Measurements from ENCODE around the gene KRT73. TPM values are rescaled to one million over a fixed set of nuclear protein-coding genes. Genes with fewer than 3 reads are reported as not detected.
A peak's percentile ranks its signal among the peaks of the same experiment; 100 is the strongest.

The KRT73 gene
- total and polyA plus RNA-seq, 2 experiments from 2014 or later: not detected

- Histone ChIP-seq H2AFZ (0 out of 2 replicates have a peak overlapping the region, but pooled peaks have one; percentile 24), H3F3A (replicated peaks; ENCODE audit: low read depth) (no peaks in the 10 kb centered on the region), H3K9me2 (ENCODE audit: insufficient read depth) (no peaks in the 10 kb centered on the region), H3K36me3 (ENCODE audit: insufficient read depth) (no peaks in the 10 kb centered on the region), H3K4me2 (no peak overlapping the region), H3K27ac (ENCODE audit: low read depth) (no peak overlapping the region), H3K27me3 (ENCODE audit: insufficient read depth) (no peaks in the 10 kb centered on the region), H3K4me3 (no peak overlapping the region), H4K20me1 (replicated peaks; ENCODE audit: insufficient read depth) (no peaks in the 10 kb centered on the region), H3K79me2 (replicated peaks; ENCODE audit: insufficient read depth) (no peaks in the 10 kb centered on the region), H3K4me1 (ENCODE audit: insufficient read depth) (no peaks in the 10 kb centered on the region)
- Mint-ChIP-seq H3K4me3 (no peak overlapping the region), H3K4me1 (no peaks in the 10 kb centered on the region), H3K9me3 (no peaks in the 10 kb centered on the region), H3K36me3 (ENCODE audit: low read depth) (no peaks in the 10 kb centered on the region), H3K27ac (no peak overlapping the region), H3K27me3 (ENCODE audit: insufficient read depth, low read depth, poor library complexity) (no peaks in the 10 kb centered on the region)
- peak; percentile 84 for ATAC-seq
- DNase-seq (ENCODE audit: low spot score): peak; percentile 47
- TF ChIP-seq POLR2AphosphoS5 (IDR thresholded peaks at IDR 0.05; ENCODE audit: low read depth) (no peak), CTCF (conservative IDR thresholded peaks at IDR 0.05; ENCODE audit: low read depth in 2 of 2) (peak; percentile 57 to 76)
Measured at GRCh38 chr12:52667509-52667908, 49.1 kb upstream of the KRT73 start.

- Histone ChIP-seq H3K4me3 (no peak overlapping the region), H3K4me1 (ENCODE audit: insufficient read depth) (no peaks in the 10 kb centered on the region), H2AFZ (no peak overlapping the region), H3K36me3 (ENCODE audit: insufficient read depth) (no peaks in the 10 kb centered on the region), H4K20me1 (replicated peaks; ENCODE audit: insufficient read depth) (no peaks in the 10 kb centered on the region), H3K79me2 (replicated peaks; ENCODE audit: insufficient read depth) (no peaks in the 10 kb centered on the region), H3K27me3 (ENCODE audit: insufficient read depth) (no peaks in the 10 kb centered on the region), H3K4me2 (no peak overlapping the region), H3K27ac (ENCODE audit: low read depth) (no peak overlapping the region), H3K9me2 (ENCODE audit: insufficient read depth) (no peaks in the 10 kb centered on the region), H3F3A (replicated peaks; ENCODE audit: low read depth) (no peaks in the 10 kb centered on the region)
- Mint-ChIP-seq H3K4me3 (no peak overlapping the region), H3K4me1 (no peaks in the 10 kb centered on the region), H3K27ac (no peak overlapping the region), H3K27me3 (ENCODE audit: insufficient read depth, low read depth, poor library complexity) (no peaks in the 10 kb centered on the region), H3K9me3 (no peaks in the 10 kb centered on the region), H3K36me3 (ENCODE audit: low read depth) (no peaks in the 10 kb centered on the region)
- ATAC-seq (no peak), DNase-seq (ENCODE audit: low spot score) (no peak)
- no peak for TF ChIP-seq STAT1 (IDR thresholded peaks at IDR 0.05; ENCODE audit: unreplicated experiment)
- TF ChIP-seq CREB1 (CRISPR knock-in tag; IDR thresholded peaks at IDR 0.05; ENCODE audit: low read depth): no peak
- TF ChIP-seq, protein P1, sequence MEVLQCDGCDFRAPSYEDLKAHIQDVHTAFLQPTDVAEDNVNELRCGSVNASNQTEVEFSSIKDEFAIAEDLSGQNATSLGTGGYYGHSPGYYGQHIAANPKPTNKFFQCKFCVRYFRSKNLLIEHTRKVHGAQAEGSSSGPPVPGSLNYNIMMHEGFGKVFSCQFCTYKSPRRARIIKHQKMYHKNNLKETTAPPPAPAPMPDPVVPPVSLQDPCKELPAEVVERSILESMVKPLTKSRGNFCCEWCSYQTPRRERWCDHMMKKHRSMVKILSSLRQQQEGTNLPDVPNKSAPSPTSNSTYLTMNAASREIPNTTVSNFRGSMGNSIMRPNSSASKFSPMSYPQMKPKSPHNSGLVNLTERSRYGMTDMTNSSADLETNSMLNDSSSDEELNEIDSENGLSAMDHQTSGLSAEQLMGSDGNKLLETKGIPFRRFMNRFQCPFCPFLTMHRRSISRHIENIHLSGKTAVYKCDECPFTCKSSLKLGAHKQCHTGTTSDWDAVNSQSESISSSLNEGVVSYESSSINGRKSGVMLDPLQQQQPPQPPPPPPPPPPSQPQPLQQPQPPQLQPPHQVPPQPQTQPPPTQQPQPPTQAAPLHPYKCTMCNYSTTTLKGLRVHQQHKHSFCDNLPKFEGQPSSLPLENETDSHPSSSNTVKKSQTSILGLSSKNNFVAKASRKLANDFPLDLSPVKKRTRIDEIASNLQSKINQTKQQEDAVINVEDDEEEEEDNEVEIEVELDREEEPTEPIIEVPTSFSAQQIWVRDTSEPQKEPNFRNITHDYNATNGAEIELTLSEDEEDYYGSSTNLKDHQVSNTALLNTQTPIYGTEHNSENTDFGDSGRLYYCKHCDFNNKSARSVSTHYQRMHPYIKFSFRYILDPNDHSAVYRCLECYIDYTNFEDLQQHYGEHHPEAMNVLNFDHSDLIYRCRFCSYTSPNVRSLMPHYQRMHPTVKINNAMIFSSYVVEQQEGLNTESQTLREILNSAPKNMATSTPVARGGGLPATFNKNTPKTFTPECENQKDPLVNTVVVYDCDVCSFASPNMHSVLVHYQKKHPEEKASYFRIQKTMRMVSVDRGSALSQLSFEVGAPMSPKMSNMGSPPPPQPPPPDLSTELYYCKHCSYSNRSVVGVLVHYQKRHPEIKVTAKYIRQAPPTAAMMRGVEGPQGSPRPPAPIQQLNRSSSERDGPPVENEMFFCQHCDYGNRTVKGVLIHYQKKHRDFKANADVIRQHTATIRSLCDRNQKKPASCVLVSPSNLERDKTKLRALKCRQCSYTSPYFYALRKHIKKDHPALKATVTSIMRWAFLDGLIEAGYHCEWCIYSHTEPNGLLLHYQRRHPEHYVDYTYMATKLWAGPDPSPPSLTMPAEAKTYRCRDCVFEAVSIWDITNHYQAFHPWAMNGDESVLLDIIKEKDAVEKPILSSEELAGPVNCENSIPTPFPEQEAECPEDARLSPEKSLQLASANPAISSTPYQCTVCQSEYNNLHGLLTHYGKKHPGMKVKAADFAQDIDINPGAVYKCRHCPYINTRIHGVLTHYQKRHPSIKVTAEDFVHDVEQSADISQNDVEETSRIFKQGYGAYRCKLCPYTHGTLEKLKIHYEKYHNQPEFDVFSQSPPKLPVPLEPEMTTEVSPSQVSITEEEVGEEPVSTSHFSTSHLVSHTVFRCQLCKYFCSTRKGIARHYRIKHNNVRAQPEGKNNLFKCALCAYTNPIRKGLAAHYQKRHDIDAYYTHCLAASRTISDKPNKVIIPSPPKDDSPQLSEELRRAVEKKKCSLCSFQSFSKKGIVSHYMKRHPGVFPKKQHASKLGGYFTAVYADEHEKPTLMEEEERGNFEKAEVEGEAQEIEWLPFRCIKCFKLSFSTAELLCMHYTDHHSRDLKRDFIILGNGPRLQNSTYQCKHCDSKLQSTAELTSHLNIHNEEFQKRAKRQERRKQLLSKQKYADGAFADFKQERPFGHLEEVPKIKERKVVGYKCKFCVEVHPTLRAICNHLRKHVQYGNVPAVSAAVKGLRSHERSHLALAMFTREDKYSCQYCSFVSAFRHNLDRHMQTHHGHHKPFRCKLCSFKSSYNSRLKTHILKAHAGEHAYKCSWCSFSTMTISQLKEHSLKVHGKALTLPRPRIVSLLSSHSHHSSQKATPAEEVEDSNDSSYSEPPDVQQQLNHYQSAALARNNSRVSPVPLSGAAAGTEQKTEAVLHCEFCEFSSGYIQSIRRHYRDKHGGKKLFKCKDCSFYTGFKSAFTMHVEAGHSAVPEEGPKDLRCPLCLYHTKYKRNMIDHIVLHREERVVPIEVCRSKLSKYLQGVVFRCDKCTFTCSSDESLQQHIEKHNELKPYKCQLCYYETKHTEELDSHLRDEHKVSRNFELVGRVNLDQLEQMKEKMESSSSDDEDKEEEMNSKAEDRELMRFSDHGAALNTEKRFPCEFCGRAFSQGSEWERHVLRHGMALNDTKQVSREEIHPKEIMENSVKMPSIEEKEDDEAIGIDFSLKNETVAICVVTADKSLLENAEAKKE (CRISPR knock-in tag; IDR thresholded peaks at IDR 0.05): no peak
- no peak for TF ChIP-seq EZH2 (IDR thresholded peaks at IDR 0.05; ENCODE audit: low read depth, unreplicated experiment)
- TF ChIP-seq REST (IDR thresholded peaks at IDR 0.05; ENCODE audit: unreplicated experiment): no peak
- TF ChIP-seq POLR2AphosphoS5 (IDR thresholded peaks at IDR 0.05; ENCODE audit: low read depth): no peak
- no peak for TF ChIP-seq JUNB (IDR thresholded peaks at IDR 0.05; ENCODE audit: unreplicated experiment)
- no peak for TF ChIP-seq ZNF114 (CRISPR knock-in tag; IDR thresholded peaks at IDR 0.05)
- TF ChIP-seq EZH2phosphoT487 (IDR thresholded peaks at IDR 0.05; ENCODE audit: unreplicated experiment): no peak
Measured at GRCh38 chr12:52666471-52666870, 48.1 kb upstream of the KRT73 start.

Measured in GM23338 (cell line).